HEK293 (cell line): Measurements from ENCODE around the gene RPS6KA4.

Source experiments
- CTCF ChIP-seq: fragments of 450-650 bp; formaldehyde crosslinking; IDR thresholded peaks from 2 replicates; pipeline ENCODE4 v1.5.1; 2016; ENCODE audit warnings: missing biosample characterization, missing genetic modification characterization
- KLF16 ChIP-seq: fragments of 450-650 bp; formaldehyde crosslinking; IDR thresholded peaks from 2 replicates; pipeline ENCODE4 v1.5.1; 2017; ENCODE audit warnings: missing biosample characterization, missing genetic modification characterization
- ZBTB1 ChIP-seq: fragments of 450-650 bp; formaldehyde crosslinking; IDR thresholded peaks from 2 replicates; pipeline ENCODE4 v1.5.1; 2016; ENCODE audit warnings: missing biosample characterization, missing genetic modification characterization
- ZNF394 ChIP-seq: fragments of 450-650 bp; formaldehyde crosslinking; IDR thresholded peaks from 2 replicates; pipeline ENCODE4 v1.5.1; 2016; ENCODE audit warnings: missing biosample characterization, missing genetic modification characterization, mild to moderate bottlenecking, moderate library complexity, borderline replicate concordance
- ZNF670 ChIP-seq: fragments of 450-650 bp; formaldehyde crosslinking; IDR thresholded peaks from 2 replicates; pipeline ENCODE4 v1.5.1; 2016; ENCODE audit warnings: missing biosample characterization, missing genetic modification characterization, low read depth
- TF ChIP-seq, protein P1 (sequence below): fragments of 450-650 bp; formaldehyde crosslinking; IDR thresholded peaks from 2 replicates; pipeline ENCODE4 v1.5.1; 2016; ENCODE audit warnings: missing biosample characterization, missing genetic modification characterization, borderline replicate concordance
- TF ChIP-seq, protein P2 (sequence below): fragments of 450-650 bp; formaldehyde crosslinking; IDR thresholded peaks from 2 replicates; pipeline ENCODE4 v1.5.1; 2017; ENCODE audit warnings: missing biosample characterization, missing genetic modification characterization

DNA sequence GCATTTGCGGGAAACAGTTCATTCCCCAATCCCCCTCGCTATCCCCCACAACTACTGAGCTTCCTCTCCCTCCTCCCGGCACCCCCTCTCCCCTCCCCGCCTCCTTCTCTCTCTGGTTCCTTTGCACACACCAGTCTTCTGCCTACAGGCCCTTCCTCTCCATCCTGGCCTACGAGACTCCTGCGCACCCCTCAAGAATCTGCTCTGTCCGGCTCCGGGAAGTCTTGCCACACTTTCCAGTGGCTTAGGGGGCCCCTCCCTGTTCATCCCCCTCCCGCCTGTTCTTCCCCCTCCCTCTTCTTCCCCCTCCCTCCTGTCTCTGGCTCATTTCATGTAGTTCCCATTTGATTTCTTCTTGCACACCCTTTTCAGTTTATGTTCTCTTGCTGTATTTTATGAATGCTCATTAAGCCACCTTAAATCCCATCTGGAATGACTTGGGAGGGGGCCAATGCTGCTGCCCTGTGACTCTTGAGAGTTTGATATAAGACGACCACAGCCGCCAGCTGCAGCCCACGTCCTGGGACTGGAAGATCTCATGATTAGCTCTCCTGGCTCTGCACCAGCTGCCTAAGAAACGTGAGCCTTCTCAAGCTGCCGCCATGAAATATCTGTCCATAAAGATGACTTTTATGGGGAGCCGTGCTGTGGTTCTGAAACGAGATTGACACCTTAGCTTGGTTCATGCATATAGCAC is 50.9 kb downstream of the RPS6KA4 start:
- TF ChIP-seq CTCF: no peak
- TF ChIP-seq ZBTB1: no peak
- TF ChIP-seq ZNF670 (tag by site-specific recombination): no peak
- TF ChIP-seq, protein P1, sequence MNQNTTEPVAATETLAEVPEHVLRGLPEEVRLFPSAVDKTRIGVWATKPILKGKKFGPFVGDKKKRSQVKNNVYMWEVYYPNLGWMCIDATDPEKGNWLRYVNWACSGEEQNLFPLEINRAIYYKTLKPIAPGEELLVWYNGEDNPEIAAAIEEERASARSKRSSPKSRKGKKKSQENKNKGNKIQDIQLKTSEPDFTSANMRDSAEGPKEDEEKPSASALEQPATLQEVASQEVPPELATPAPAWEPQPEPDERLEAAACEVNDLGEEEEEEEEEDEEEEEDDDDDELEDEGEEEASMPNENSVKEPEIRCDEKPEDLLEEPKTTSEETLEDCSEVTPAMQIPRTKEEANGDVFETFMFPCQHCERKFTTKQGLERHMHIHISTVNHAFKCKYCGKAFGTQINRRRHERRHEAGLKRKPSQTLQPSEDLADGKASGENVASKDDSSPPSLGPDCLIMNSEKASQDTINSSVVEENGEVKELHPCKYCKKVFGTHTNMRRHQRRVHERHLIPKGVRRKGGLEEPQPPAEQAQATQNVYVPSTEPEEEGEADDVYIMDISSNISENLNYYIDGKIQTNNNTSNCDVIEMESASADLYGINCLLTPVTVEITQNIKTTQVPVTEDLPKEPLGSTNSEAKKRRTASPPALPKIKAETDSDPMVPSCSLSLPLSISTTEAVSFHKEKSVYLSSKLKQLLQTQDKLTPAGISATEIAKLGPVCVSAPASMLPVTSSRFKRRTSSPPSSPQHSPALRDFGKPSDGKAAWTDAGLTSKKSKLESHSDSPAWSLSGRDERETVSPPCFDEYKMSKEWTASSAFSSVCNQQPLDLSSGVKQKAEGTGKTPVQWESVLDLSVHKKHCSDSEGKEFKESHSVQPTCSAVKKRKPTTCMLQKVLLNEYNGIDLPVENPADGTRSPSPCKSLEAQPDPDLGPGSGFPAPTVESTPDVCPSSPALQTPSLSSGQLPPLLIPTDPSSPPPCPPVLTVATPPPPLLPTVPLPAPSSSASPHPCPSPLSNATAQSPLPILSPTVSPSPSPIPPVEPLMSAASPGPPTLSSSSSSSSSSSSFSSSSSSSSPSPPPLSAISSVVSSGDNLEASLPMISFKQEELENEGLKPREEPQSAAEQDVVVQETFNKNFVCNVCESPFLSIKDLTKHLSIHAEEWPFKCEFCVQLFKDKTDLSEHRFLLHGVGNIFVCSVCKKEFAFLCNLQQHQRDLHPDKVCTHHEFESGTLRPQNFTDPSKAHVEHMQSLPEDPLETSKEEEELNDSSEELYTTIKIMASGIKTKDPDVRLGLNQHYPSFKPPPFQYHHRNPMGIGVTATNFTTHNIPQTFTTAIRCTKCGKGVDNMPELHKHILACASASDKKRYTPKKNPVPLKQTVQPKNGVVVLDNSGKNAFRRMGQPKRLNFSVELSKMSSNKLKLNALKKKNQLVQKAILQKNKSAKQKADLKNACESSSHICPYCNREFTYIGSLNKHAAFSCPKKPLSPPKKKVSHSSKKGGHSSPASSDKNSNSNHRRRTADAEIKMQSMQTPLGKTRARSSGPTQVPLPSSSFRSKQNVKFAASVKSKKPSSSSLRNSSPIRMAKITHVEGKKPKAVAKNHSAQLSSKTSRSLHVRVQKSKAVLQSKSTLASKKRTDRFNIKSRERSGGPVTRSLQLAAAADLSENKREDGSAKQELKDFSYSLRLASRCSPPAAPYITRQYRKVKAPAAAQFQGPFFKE (tag by site-specific recombination): no peak
- TF ChIP-seq, protein P2, sequence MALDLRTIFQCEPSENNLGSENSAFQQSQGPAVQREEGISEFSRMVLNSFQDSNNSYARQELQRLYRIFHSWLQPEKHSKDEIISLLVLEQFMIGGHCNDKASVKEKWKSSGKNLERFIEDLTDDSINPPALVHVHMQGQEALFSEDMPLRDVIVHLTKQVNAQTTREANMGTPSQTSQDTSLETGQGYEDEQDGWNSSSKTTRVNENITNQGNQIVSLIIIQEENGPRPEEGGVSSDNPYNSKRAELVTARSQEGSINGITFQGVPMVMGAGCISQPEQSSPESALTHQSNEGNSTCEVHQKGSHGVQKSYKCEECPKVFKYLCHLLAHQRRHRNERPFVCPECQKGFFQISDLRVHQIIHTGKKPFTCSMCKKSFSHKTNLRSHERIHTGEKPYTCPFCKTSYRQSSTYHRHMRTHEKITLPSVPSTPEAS (tag by site-specific recombination): no peak
- no peak for TF ChIP-seq ZNF394 (tag by site-specific recombination)
- no peak for TF ChIP-seq KLF16 (tag by site-specific recombination)
